NCI-H526 treated with DMSO at 0.1 percent for 48 hours (cell line): ENCODE measurements around the gene UBXN7.
"Not testable (repeated sequence)": the region's sequence is repeated elsewhere in the genome, so short reads cannot be mapped to it uniquely, and the experiment has no call there.

Experiments
- DNase-seq: peaks from one replicate; lab custom pipeline; 2025; lab: John Stamatoyannopoulos, UW

The UBXN7 gene

DNA sequence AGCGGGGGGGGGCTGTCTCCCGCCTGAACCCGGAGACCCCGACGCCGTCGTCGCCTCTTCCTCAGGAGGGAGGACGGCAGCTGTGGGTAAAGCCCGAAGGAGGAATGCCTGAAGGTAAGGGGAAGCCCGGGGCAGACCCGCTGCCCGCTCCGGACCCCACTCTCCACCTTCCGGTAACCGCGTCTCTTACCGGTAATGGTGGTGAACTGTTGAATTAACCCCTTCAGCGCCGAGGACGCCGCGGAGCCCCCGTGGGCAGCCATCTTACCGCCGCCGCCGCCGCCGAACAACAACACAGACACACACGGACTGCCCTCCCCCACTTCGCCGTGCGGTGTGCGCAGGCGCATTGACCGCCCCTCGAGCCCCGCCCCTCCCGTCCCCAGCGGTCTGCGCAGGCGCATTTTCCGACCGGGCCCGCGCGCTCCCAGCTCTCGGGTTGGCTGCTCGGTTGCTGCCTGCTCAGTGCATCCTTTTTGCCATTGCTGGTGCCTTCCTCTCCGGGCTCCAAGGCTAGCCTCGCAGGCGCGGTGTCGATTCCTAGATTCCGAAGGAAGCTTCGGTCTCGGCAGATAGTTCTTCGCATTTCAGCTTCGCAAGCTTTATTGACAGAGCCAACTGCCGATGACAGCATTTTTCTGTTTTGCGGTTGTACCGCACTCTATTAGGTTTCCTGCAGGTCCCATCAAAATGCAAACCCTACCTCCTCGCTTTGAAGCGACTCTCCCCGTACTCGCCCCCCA lies at the start of gene UBXN7:
Gene UBXN7 (minus strand): TSS at position 291 of the 743 bp plus-strand sequence. CDS start 28 bp downstream, at position 263.
- DNase-seq, result peak; percentile 86

- no peak for DNase-seq
Observed at GRCh38 chr3:196477678-196478077, 45.5 kb upstream of the UBXN7 start.

GRCh38 chr3:196472286-196472685 lies 40.1 kb upstream of the UBXN7 start:
- no peak for DNase-seq

GRCh38 chr3:196471551-196471950 lies 39.3 kb upstream of the UBXN7 start:
- DNase-seq, result no peak

- not testable (repeated sequence) for DNase-seq
Observed at GRCh38 chr3:196470182-196470581, 38.0 kb upstream of the UBXN7 start.

- no peak for DNase-seq
Observed at GRCh38 chr3:196463804-196464203, 31.6 kb upstream of the UBXN7 start.

DNA sequence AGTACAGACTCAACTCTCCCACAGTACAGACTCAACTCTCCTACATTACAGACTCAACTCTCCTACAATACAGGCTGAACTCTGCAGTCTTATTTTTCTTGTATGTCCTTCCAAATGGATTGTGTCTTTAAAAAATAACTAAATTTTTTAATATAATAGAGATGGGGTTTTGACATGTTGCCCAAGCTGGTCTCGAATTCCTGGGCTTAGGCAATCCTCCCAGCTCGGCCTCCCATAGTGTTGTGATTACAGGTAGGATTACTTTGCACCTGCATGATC lies 31.2 kb upstream of the UBXN7 start:
- DNase-seq, result no peak

- not testable (repeated sequence) for DNase-seq
Observed at GRCh38 chr3:196462680-196463477, 30.7 kb upstream of the UBXN7 start.

GRCh38 chr3:196458063-196458462 lies 25.8 kb upstream of the UBXN7 start:
- no peak for DNase-seq

- DNase-seq, result not testable (repeated sequence)
Observed at GRCh38 chr3:196457470-196457869, 25.2 kb upstream of the UBXN7 start.

DNA sequence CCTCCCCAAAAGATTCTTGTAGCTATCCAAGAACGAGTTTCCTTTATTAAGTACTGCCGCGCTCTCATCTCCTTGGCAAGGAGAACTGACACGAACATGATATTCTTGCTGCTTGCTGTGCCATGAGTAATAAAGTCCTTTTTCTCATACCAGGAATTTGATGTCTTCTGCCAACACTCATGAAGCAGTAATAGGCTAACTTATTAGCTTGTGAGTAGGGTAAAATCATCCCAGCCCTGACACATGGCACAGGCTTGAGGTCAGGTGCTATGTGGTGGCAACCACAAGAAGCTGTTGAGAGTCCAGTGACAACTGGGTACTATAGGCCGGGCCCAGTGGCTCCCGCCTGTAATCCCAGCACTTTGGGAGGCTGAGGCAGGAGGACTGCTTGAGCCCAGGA lies 22.7 kb upstream of the UBXN7 start:
- no peak for DNase-seq

GRCh38 chr3:196445391-196445790 lies 13.2 kb upstream of the UBXN7 start:
- DNase-seq, result not testable (repeated sequence)

DNA sequence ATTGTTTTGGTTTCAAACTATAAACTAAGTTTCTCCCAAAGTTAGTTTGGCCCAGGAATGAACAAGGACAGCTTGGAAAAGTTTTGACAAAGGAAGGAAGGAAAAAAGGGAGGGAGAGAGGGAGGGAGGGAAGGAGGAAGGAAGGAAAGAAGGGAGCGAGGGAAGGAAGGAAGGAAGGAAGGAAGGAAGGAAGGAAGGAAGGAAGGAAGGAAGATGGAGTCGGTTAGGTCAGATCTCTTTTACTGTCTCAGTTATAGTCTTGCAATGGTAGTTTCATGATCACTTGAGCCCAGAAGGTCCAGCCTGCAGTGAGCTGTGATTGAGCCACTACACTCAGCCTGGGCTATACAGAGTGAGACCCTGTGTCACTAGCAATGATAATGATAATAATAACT lies 12.3 kb upstream of the UBXN7 start:
- DNase-seq, result no peak

GRCh38 chr3:196440696-196441095 lies 8.5 kb upstream of the UBXN7 start:
- DNase-seq, result no peak

DNA sequence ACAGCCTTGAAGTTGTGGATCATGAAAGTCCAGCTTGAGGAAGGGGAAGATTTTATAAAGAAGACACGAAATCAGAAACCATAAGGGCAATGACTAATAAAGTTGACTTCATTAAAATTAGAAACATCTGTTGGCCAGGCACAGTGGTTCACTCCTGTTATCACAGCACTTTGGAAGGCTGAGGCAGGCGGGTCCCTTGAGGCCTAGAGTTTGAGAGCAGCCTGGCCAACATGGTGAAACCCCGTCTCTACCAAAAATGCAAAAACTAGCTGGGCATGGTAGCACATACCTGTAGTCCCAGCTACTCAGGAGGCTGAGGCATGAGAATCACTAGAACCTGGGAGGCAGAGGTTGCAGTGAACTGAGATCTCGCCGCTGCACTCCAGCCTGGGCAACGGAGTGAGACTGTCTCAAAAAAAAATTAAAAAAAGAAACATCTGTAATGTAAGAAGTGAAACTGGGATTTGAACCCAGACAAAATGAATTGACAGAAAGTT lies 7.9 kb upstream of the UBXN7 start:
- no peak for DNase-seq

DNA sequence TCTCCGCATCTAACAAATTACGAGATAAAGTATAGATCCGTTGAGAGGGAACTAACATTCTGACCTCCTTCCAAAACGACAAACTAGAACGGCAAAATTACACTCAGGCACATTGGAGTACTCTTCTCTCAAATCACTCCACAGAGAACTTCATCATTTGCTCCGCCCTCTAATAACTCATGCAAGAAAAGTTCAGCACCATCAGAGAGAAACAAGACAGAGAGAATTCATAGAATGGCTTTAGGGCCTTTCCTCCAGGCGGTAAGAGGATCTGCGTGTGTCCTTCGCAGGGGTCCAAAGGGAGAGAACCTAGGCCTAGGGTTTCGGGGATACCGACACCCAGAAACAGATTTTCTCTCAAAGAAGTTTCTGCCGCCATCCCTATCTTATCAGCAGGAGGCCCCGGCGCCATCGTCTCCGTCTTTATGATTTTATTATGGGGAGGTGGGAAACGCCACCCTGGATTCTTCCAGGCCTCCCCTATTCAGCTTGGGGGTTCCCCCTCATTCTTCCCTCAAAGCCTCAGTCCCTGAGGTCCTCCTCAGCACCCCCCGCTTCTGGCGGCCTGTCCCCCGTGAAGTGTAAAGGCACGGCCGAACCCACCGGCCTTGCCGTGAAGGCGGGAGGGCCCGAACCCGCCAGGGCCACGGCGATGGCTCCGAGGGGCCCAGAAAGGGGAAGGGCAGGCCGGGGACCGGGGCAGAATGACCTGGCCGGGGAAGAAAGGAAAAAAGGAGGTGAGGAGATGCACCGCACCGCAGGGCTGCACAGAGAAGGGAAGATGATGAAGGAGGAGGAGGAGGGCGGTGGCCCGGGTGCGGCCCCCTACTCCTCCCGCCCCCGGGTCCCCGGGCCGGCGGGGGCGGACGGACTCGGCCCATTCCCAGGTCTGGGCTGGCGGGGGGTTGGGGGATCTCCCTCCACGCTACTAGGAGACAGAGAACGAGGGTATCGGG lies 768 bp downstream of the UBXN7 start:
- peak; percentile 20 for DNase-seq

DNA sequence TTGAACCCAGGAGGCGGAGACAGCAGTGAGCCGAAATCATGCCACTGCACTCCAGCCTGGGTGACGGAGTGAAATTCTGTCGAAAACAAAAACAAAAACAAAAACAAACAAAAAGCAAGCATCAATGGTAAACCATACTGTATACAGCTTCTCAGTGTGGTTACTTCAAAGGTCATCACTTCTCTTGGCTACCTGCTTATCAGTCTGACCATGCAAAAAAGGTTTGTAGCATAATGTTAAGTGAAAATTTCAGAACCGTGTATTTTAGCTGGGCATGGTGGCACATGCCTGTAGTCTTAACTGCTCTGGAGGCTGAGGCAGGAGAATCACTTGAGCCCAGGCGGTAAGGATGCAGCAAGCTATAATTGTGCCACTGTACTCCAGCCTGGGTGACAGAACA lies 4.2 kb downstream of the UBXN7 start:
- no peak for DNase-seq

- not testable (repeated sequence) for DNase-seq
Observed at GRCh38 chr3:196424421-196424820, 7.8 kb downstream of the UBXN7 start.

- no peak for DNase-seq
Observed at GRCh38 chr3:196423044-196423781, 9.0 kb downstream of the UBXN7 start.

DNA sequence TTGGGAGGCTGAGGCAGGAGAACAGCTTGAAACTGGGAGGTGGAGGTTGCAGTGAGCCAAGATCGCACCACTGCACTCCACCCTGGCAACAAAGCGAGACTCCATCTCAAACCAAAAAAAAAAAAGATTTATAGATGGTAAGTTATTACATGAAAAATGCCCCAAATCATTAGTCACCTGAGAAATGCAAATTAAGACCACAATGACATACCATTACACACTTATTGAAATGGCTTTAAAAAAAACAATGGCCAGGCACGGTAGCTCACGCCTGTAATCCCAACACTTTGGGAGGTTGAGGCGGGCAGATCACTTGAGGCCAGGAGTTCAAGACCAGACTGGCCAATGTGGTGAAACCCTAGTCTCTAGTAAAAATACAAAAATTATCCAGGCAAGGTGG lies 10.6 kb downstream of the UBXN7 start:
- DNase-seq, result not testable (repeated sequence)

- DNase-seq, result no peak
Observed at GRCh38 chr3:196419386-196419785, 12.8 kb downstream of the UBXN7 start.
